ENCODE measurements around the gene HEPACAM2.

The HEPACAM2 gene

GRCh38 chr7:93202594-93203250, 23.5 kb downstream of the HEPACAM2 start:
- DNase-seq (ENCODE audit: low read depth, low spot score) = no peak

- DNase-seq (ENCODE audit: low read depth, low spot score) = no peak
Observed at GRCh38 chr7:93198472-93198871, 27.8 kb downstream of the HEPACAM2 start.

GRCh38 chr7:93196336-93196735, 29.9 kb downstream of the HEPACAM2 start:
- no peak for DNase-seq (ENCODE audit: low read depth, low spot score)

GRCh38 chr7:93194386-93194785, 31.9 kb downstream of the HEPACAM2 start:
- DNase-seq (ENCODE audit: low read depth, low spot score) = no peak

GRCh38 chr7:93188870-93189634, 37.2 kb downstream of the HEPACAM2 start:
- DNase-seq (ENCODE audit: low read depth, low spot score) = no peak

- no peak for DNase-seq (ENCODE audit: low read depth, low spot score)
Observed at GRCh38 chr7:93185303-93186027, 40.8 kb downstream of the HEPACAM2 start.

- no peak for DNase-seq (ENCODE audit: low read depth, low spot score)
Observed at GRCh38 chr7:93179173-93179572, 47.1 kb downstream of the HEPACAM2 start.

- peak; percentile 10 for DNase-seq (ENCODE audit: low read depth, low spot score)
Observed at GRCh38 chr7:93178213-93178612, 48.1 kb downstream of the HEPACAM2 start.

GRCh38 chr7:93176992-93177580, 49.2 kb downstream of the HEPACAM2 start:
- DNase-seq (ENCODE audit: low read depth, low spot score) = no peak

- no peak for DNase-seq (ENCODE audit: low read depth, low spot score)
Observed at GRCh38 chr7:93175219-93175618, 51.0 kb downstream of the HEPACAM2 start.

GRCh38 chr7:93172683-93173082, 53.6 kb downstream of the HEPACAM2 start:
- no peak for DNase-seq (ENCODE audit: low read depth, low spot score)

- no peak for DNase-seq (ENCODE audit: low read depth, low spot score)
Observed at GRCh38 chr7:93171606-93172226, 54.6 kb downstream of the HEPACAM2 start.

GRCh38 chr7:93165447-93165846, 60.8 kb downstream of the HEPACAM2 start:
- no peak for DNase-seq (ENCODE audit: low read depth, low spot score)

- DNase-seq (ENCODE audit: low read depth, low spot score) = no peak
Observed at GRCh38 chr7:93164766-93165165, 61.5 kb downstream of the HEPACAM2 start.

- no peak for DNase-seq (ENCODE audit: low read depth, low spot score)
Observed at GRCh38 chr7:93161181-93161762, 65.0 kb downstream of the HEPACAM2 start.

- DNase-seq (ENCODE audit: low read depth, low spot score) = no peak
Observed at GRCh38 chr7:93160410-93160809, 65.9 kb downstream of the HEPACAM2 start.

- no peak for DNase-seq (ENCODE audit: low read depth, low spot score)
Observed at GRCh38 chr7:93159490-93159889, 66.8 kb downstream of the HEPACAM2 start.

- DNase-seq (ENCODE audit: low read depth, low spot score) = peak; percentile 15
Observed at GRCh38 chr7:93156884-93157283, 69.4 kb downstream of the HEPACAM2 start.

GRCh38 chr7:93150200-93150835, 76.0 kb downstream of the HEPACAM2 start:
- DNase-seq (ENCODE audit: low read depth, low spot score) = peak; percentile 6

- DNase-seq (ENCODE audit: low read depth, low spot score) = no peak
Observed at GRCh38 chr7:93148727-93149126, 77.5 kb downstream of the HEPACAM2 start.

GRCh38 chr7:93148144-93148543, 78.1 kb downstream of the HEPACAM2 start, which contains the start of gene SAMD9L:
Gene SAMD9L (minus strand): TSS chr7:93148385. CDS start chr7:93135971, 12,414 bp downstream.
- peak; percentile 15 for DNase-seq (ENCODE audit: low read depth, low spot score)
